Gastrocnemius medialis (tissue), 4 donors: ENCODE measurements around the gene TIMM21.

ENCODE experiments used
- POLR2A ChIP-seq, 2 donors: fragments of 450-650 bp; IDR thresholded peaks; one replicate each; pipeline ENCODE4 v1.6.1; 2017; ENCODE audit warnings: antibody characterized with exemption in 2 of 2, mild to moderate bottlenecking in 2 of 2, moderate library complexity in 2 of 2
- TF ChIP-seq, protein P1 (sequence below), 5 experiments: fragments of 450-650 bp in 3 of 5; fragments of 200-600 bp in 2 of 5; sonication (generic) in 2 of 5; IDR thresholded peaks in 4 of 5; conservative IDR thresholded peaks in 1 of 5; 1 replicate in 4 of 5; 2 replicates in 1 of 5; pipeline ENCODE4 v1.5.1; 2016 to 2019; ENCODE audit warnings: antibody characterized with exemption in 5 of 5, mild to moderate bottlenecking in 3 of 5, moderate library complexity in 3 of 5

GRCh38 chr18:74113711-74114110 lies 34.6 kb upstream of the TIMM21 start:
- TF ChIP-seq POLR2A (IDR thresholded peaks at IDR 0.05) = no peak
- TF ChIP-seq, protein P1, sequence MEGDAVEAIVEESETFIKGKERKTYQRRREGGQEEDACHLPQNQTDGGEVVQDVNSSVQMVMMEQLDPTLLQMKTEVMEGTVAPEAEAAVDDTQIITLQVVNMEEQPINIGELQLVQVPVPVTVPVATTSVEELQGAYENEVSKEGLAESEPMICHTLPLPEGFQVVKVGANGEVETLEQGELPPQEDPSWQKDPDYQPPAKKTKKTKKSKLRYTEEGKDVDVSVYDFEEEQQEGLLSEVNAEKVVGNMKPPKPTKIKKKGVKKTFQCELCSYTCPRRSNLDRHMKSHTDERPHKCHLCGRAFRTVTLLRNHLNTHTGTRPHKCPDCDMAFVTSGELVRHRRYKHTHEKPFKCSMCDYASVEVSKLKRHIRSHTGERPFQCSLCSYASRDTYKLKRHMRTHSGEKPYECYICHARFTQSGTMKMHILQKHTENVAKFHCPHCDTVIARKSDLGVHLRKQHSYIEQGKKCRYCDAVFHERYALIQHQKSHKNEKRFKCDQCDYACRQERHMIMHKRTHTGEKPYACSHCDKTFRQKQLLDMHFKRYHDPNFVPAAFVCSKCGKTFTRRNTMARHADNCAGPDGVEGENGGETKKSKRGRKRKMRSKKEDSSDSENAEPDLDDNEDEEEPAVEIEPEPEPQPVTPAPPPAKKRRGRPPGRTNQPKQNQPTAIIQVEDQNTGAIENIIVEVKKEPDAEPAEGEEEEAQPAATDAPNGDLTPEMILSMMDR (IDR thresholded peaks at IDR 0.05 in 4 of 5, conservative IDR thresholded peaks at IDR 0.05 in 1 of 5) = no peak
